Pancreas (tissue), 10 donors: ENCODE measurements around the gene KSR2. TPM values are rescaled to one million over a fixed set of nuclear protein-coding genes. Genes with fewer than 3 reads are reported as not detected.
A peak's percentile ranks its signal among the peaks of the same experiment; 100 is the strongest.

ENCODE experiments used
- ATAC-seq, 4 donors: fragments of 200-7000 bp; cut with Tn5 transposase; one replicate each; pipeline versions ENCODE4 v1.8.0 to v1.9.1; 2020; ENCODE audit warnings: mild to moderate bottlenecking in 4 of 4, moderate library complexity in 4 of 4
- DNase-seq, 6 donors: peaks; one replicate each; pipeline ENCODE4 v3.0.0-alpha.2; 2020
- FAIRE-seq: peaks from 2 replicates; lab custom pipeline; 2012; peaks lifted over from hg19 to GRCh38; lab: Jason Lieb, UNC
- H3K27ac ChIP-seq, 4 donors: fragments of 200-600 bp; sonication (generic); 1 replicate in 3 of 4; 2 replicates in 1 of 4; pipeline versions ENCODE4 v1.5.0 to v1.8.0; 2020
- H3K27me3 ChIP-seq, 4 donors: fragments of 200-600 bp; one replicate each; pipeline ENCODE4 v1.8.0; 2021
- H3K36me3 ChIP-seq, 3 donors: fragments of 200-600 bp; sonication (generic) in 1 of 3; one replicate each; pipeline versions ENCODE4 v1.5.0 to v1.8.0; 2020 to 2021
- H3K4me1 ChIP-seq, 3 donors: fragments of 200-600 bp; one replicate each; pipeline ENCODE4 v1.8.0; 2021
- H3K4me3 ChIP-seq, 4 donors: fragments of 200-600 bp; sonication (generic) in 2 of 4; one replicate each; pipeline versions ENCODE4 v1.5.0 to v1.8.0; 2020 to 2021
- H3K9me3 ChIP-seq, 4 donors: fragments of 200-600 bp; one replicate each; pipeline ENCODE4 v1.8.0; 2021
- WGBS, 2 donors: extraction: QIAGEN DNeasy Blood & Tissue Kit; methylation state at CpG; one replicate each; pipeline ENCODE4 v1.1.7; 2013; 5-methylcytosine and 5-hydroxymethylcytosine counted together
- intact Hi-C, 3 donors: fragments of 100-400 bp; cut with DNase I; formaldehyde crosslinking; loops; one replicate each; pipeline versions ENCODE4 v1.11.1 to v1.14.2; 2022
- polyA plus RNA-seq, 2 donors: library from polyadenylated mRNA; stranded (reverse); fragments of 200-250 nt; gene quantifications; one replicate each; pipeline ENCODE4 v1.2.3, GENCODE V29; 2013
- total RNA-seq, 6 donors: library from RNA; stranded (reverse); fragmentation: NEBNext Ultra II Directional in 4 of 6; extraction: Animal tissue kit (Norgen Biotek cat#: 25700) in 4 of 6; gene quantifications; one replicate each; pipeline versions ENCODE4 v1.2.1 to v1.2.4, GENCODE V29; 2021 to 2023
- TF ChIP-seq, protein P1 (sequence below), 4 donors: fragments of 200-600 bp; sonication (generic) in 3 of 4; IDR thresholded peaks; one replicate each; pipeline versions ENCODE4 v1.5.0 to v1.8.0; 2021; ENCODE audit warnings: antibody characterized with exemption in 4 of 4
- donor health status: healthy with polysubstance abuse.
- donor health status: DM: no; HTN: no; CAD: no; lungs with moderate emphysema.
- donor health status: DM: no; HTN: no; CAD: no.
- donor health status: control.
- donor health status: control.
- donor health status: Bipolar disorder and iron deficiency.
- donor health status: DM: yes; HTN: yes; CAD: no.
- donor health status: DM: no; HTN: no; CAD: no.
- donor health status: DM: no; HTN: no; CAD: no.
- donor health status: DM: yes; HTN: yes; CAD: no.

Gene KSR2
- total and polyA plus RNA-seq, 8 donors: 0.68 to 1.8 (median 1.3) TPM

DNA sequence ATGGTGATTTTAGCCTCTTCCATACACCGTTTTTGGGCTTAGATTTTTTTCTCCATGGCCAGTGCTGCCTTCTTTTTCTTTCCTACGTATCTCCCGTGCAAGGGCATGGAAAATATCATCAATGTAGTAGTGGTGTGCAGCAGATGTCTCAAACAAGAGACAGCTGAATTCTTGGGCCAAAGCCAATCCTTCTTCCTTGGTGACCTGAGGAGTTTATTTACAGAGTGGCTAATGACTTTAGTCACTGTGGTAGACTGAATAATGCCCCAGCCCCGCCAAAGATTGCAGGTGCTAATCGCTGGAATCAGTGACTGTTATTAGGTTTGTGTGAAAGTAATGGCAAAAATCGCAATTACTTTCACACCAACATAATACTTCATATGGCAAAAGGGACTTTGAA lies 371.8 kb downstream of the KSR2 start:
- TF ChIP-seq, protein P1, sequence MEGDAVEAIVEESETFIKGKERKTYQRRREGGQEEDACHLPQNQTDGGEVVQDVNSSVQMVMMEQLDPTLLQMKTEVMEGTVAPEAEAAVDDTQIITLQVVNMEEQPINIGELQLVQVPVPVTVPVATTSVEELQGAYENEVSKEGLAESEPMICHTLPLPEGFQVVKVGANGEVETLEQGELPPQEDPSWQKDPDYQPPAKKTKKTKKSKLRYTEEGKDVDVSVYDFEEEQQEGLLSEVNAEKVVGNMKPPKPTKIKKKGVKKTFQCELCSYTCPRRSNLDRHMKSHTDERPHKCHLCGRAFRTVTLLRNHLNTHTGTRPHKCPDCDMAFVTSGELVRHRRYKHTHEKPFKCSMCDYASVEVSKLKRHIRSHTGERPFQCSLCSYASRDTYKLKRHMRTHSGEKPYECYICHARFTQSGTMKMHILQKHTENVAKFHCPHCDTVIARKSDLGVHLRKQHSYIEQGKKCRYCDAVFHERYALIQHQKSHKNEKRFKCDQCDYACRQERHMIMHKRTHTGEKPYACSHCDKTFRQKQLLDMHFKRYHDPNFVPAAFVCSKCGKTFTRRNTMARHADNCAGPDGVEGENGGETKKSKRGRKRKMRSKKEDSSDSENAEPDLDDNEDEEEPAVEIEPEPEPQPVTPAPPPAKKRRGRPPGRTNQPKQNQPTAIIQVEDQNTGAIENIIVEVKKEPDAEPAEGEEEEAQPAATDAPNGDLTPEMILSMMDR (IDR thresholded peaks at IDR 0.05): no peak
- 64 to 65% methylated on average over 6 of the region's 6 CpGs for WGBS, 2 donors
- peak in 2 of 4 donors; percentile 24 to 35 for ATAC-seq

DNA sequence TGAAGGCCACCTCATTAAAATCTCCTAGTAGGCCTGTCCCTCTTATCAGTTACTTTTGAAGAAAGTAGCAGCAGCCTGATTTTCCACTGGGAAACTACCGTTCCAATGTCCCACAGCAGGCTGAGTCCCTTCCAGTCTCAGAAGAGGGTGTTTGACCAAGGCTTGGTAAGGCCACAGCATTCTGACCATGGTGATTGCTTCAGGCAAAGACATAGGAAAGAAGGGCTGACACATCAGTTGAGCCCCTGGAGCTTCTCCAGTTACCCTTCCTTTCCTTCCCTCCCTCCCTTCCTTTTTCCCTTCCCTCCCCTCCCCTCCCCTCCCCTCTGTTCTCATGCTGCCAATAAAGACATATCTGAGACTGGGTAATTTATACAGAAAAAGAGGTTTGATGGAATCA lies 373.0 kb downstream of the KSR2 start:
- intact Hi-C loops: no loop called here
- Histone ChIP-seq H3K27me3 (no peaks in the 10 kb centered on the region), H3K9me3 (no peaks in the 10 kb centered on the region), H3K4me1 (no peaks in the 10 kb centered on the region), H3K36me3 (no peaks in the 10 kb centered on the region), H3K27ac (no peak overlapping the region), H3K4me3 (no peak overlapping the region)
- WGBS, 2 donors: 63 to 85% methylated on average over 1 of the region's 1 CpG
- ATAC-seq: no peak
- TF ChIP-seq, protein P1 (IDR thresholded peaks at IDR 0.05): no peak
- no peak for DNase-seq
- FAIRE-seq: no peak

More for the DNA sequence above, 371.8 kb downstream of the KSR2 start:
- no peaks in the 10 kb centered on the region for H3K36me3 ChIP-seq
- no peak overlapping the region for H3K4me3 ChIP-seq
- no peaks in the 10 kb centered on the region for H3K27me3 ChIP-seq
- FAIRE-seq: no peak
- intact Hi-C loops: no loop called here
- no peaks in the 10 kb centered on the region for H3K9me3 ChIP-seq
- no peak for DNase-seq
- no peak overlapping the region for H3K27ac ChIP-seq
- no peaks in the 10 kb centered on the region for H3K4me1 ChIP-seq

DNA sequence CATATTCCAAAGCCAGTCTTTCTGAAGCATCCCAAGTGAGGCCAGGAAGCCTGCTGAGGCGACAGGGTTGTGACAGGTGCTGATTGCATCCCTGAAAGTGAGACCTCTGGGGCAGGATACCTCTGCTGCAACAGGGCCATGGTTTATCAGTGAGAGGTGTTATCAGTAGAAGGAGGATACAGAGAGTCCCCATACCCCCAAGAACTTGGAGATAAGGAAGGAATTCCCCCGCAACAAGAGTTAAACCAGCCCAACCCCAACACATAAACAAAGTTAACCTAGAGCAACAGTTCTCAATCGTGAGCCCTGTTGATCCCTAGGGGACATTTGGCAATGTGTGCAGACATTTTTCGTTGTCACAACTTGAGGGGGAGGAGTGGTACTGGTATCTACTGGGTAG lies 374.3 kb downstream of the KSR2 start:
- intact Hi-C loops: loop anchor here in 2 of 3 donors (5.0 kb wide), 1 partner anchor 227 kb away; no protein-coding TSS in a partner anchor
- FAIRE-seq: no peak
- ATAC-seq: no peak
- Histone ChIP-seq H3K27me3 (no peaks in the 10 kb centered on the region), H3K27ac (no peak overlapping the region), H3K4me1 (no peaks in the 10 kb centered on the region), H3K9me3 (no peaks in the 10 kb centered on the region), H3K36me3 (no peaks in the 10 kb centered on the region), H3K4me3 (no peak overlapping the region)
- DNase-seq: no peak
- TF ChIP-seq, protein P1 (IDR thresholded peaks at IDR 0.05): no peak
- 47 to 48% methylated on average over 4 of the region's 4 CpGs for WGBS, 2 donors

DNA sequence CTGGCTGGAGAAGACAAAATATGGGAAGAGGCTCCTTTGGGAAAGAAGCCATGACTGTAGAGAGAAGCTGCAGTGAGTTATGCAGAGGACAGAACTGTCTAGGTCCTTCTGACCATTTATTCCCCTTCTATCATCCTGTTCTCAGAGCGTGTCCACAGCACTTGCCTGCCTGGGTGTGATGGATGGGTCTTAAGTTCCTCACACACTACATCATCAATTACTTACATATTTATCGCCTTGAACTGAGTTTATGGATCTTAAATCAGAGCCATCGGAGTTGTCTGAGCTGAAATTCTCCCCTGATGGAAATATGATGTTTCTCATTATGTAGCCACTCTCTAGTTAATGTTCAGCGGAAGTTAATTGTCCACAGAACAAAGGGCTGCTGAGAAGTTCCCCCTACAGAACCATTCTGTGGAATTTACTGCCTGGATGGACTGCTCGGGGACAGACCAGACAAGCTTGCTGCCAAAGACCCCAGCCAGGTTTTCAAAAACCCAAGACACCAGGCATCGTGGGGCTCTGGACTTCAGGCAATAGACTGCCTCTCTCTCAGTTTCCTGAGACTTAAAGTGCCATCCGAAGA lies 374.9 kb downstream of the KSR2 start:
- intact Hi-C loops: loop anchor here in 2 of 3 donors (5.0 kb wide), 1 partner anchor 227 kb away; no protein-coding TSS in a partner anchor
- no peaks in the 10 kb centered on the region for H3K27me3 ChIP-seq
- H3K27ac ChIP-seq: no peak overlapping the region
- TF ChIP-seq, protein P1 (IDR thresholded peaks at IDR 0.05): no peak
- WGBS, 2 donors: 49 to 51% methylated on average over 7 of the region's 7 CpGs
- ATAC-seq (no peak), FAIRE-seq (no peak), DNase-seq (no peak)
- H3K9me3 ChIP-seq: no peaks in the 10 kb centered on the region
- no peaks in the 10 kb centered on the region for H3K36me3 ChIP-seq
- H3K4me3 ChIP-seq: no peak overlapping the region
- no peaks in the 10 kb centered on the region for H3K4me1 ChIP-seq

DNA sequence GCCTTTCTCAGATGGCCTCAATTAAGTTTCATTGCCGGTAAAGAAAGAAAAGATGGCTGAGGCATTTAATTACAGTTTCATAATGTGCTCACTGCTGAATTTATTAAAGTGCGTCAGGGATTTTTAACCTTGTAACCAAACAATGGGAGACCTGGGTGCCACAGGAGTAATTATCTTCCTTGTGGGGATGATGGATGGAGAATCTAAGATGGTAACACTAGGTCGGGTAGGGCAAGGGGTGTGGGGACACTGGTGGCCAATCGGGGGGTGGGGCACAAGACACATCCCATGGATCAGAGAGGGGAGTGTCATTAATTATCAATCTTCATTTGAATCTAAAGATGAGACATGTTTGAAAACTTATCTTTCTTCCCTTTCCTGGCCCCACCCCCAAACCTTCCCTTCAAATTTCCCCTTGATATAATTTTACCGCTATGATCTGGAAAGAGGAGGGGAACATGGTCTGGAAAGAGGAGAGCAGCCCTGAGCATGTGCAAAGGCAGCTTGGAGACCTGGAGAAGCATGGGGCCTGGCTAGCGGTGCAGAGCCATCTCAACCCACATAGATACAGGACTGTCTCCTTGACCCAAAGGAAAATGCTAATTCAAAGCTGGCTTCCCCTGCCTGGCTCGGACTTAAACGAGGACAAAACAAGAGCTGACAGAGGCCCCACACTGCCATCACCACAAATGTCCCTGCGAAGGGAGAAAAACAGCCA lies 376.0 kb downstream of the KSR2 start:
- ATAC-seq: no peak
- no peak for FAIRE-seq

More for the DNA sequence above, 376.0 kb downstream of the KSR2 start:
- intact Hi-C loops: loop anchor here in 2 of 3 donors (5.0 kb wide), 1 partner anchor 225 kb away; no protein-coding TSS in a partner anchor
- Histone ChIP-seq H3K27me3 (no peaks in the 10 kb centered on the region), H3K36me3 (no peaks in the 10 kb centered on the region), H3K9me3 (no peaks in the 10 kb centered on the region), H3K4me1 (no peaks in the 10 kb centered on the region), H3K27ac (no peak overlapping the region), H3K4me3 (no peak overlapping the region)
- no peak for DNase-seq
- WGBS, 2 donors: 71 to 72% methylated on average over 9 of the region's 9 CpGs
- TF ChIP-seq, protein P1 (IDR thresholded peaks at IDR 0.05): no peak
